Fibroblast of mammary gland (primary cell): ENCODE measurements around the gene LYRM7.
"Not testable (repeated sequence)": the region's sequence is repeated elsewhere in the genome, so short reads cannot be mapped to it uniquely, and the experiment has no call there.

Source experiments
- DNase-seq: peaks from one replicate; pipeline ENCODE4 v3.0.0-alpha.2; 2010; ENCODE audit warnings: low read depth
- H3K4me3 ChIP-seq: 2 replicates; pipeline ENCODE4 v1.5.1; 2011; ENCODE audit warnings: low read depth, mild to moderate bottlenecking, low read length, moderate library complexity; ENCODE audit not compliant: control insufficient read depth
- TF ChIP-seq, protein P1 (sequence below): conservative IDR thresholded peaks from 2 replicates; pipeline ENCODE4 v1.5.1; 2011; ENCODE audit warnings: low read depth, low read length, inconsistent platforms; ENCODE audit not compliant: control insufficient read depth, insufficient read depth

Gene LYRM7

DNA sequence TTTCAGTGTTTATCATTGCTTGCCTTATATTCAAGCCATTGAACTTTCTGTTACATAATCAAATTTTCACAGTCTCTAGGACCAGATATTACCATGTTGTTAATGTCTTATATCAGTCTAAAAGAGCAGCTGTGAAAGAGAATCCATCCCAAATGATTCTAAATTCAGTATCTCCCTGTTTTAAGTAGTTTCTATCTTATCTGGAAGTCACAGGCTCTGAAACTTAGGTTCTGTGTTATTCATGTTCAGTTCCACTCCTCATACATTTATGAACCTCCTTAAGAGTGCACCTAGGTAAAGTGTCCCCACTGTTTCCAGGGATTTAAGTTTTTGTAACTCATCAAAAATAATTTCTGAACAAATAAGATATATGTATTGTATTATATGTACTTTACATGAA lies 9.7 kb downstream of the LYRM7 start:
- H3K4me3 ChIP-seq: no peak overlapping the region
- no peak for DNase-seq
- TF ChIP-seq, protein P1, sequence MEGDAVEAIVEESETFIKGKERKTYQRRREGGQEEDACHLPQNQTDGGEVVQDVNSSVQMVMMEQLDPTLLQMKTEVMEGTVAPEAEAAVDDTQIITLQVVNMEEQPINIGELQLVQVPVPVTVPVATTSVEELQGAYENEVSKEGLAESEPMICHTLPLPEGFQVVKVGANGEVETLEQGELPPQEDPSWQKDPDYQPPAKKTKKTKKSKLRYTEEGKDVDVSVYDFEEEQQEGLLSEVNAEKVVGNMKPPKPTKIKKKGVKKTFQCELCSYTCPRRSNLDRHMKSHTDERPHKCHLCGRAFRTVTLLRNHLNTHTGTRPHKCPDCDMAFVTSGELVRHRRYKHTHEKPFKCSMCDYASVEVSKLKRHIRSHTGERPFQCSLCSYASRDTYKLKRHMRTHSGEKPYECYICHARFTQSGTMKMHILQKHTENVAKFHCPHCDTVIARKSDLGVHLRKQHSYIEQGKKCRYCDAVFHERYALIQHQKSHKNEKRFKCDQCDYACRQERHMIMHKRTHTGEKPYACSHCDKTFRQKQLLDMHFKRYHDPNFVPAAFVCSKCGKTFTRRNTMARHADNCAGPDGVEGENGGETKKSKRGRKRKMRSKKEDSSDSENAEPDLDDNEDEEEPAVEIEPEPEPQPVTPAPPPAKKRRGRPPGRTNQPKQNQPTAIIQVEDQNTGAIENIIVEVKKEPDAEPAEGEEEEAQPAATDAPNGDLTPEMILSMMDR: no peak

DNA sequence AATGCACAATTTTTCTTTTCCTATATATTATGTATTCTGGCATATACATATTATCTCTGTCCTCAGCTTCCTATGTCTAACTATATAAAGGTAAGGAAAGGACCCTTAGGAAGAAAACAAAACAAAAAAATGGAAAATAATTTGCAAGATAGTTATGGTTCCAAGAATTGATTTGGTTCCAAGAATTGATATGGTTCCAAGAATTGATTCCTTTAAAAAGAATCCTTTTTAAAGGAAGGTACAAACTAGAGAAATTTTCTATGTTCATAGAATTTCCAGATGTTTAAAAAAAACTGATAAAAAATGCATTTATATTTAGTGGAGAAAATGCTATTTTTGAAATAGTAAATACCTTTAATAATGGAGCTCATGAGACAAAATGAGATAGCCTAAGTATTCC lies 12.1 kb downstream of the LYRM7 start:
- DNase-seq: no peak
- TF ChIP-seq, protein P1: no peak
- no peak overlapping the region for H3K4me3 ChIP-seq

DNA sequence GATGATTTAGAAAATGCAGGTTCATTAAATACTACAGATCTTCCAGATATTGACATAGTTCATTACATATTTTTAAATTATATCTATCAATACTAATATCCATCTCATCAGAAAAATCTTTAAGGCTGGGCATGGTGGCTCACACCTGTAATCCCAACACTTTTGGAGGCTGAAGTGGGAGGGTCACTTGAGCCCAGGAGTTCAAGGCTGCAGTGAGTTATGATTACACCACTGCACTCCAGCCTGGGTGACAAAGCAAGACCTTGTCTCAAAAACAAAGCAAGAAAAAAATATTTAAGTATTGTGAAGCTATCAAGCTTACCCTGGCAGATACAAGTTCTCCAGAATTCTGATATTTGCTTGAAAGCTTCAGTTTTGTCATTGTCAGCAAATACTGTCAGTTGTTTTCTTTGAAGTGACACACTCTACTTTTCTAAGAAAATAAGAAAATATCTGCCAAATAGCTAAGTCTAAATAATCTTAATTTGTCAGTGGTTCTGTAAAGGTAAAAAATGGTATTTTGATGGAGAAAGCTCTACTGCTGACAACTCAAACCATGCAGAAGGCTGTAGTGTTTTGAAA lies 14.9 kb downstream of the LYRM7 start:
- TF ChIP-seq, protein P1: no peak
- DNase-seq: no peak

DNA sequence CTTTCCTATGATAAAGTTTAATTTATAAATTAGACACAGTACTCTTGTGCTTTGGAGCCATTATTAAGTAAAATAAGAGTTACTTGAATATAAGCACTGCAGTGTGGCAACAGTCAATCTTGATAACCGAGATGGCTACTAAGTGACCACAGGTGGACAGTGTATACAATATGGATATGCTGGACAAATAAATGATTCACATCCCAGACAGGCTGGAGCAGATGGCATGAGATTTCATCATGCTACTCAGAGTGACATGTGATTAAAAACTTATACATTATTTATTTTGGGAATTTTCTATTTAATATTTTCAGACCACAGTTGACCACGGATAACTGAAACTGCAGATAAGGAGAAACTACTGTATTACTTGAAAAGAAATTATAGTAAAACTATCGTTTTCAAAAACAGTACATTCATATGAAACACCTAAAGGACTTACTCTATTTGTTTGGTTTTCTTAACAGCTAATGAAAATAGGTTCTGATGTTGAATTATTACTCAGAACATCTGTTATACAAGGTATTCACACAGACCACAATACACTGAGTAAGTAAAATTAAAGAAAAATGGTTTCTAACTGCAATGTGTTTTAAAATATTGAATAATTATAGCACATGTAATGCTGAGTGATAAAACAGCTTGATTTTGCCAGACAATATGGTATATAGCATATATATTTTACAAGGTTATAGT lies 16.0 kb downstream of the LYRM7 start:
- TF ChIP-seq, protein P1: no peak
- no peak overlapping the region for H3K4me3 ChIP-seq
- DNase-seq: peak; percentile 25

More for the DNA sequence above, 14.9 kb downstream of the LYRM7 start:
- no peak overlapping the region for H3K4me3 ChIP-seq

DNA sequence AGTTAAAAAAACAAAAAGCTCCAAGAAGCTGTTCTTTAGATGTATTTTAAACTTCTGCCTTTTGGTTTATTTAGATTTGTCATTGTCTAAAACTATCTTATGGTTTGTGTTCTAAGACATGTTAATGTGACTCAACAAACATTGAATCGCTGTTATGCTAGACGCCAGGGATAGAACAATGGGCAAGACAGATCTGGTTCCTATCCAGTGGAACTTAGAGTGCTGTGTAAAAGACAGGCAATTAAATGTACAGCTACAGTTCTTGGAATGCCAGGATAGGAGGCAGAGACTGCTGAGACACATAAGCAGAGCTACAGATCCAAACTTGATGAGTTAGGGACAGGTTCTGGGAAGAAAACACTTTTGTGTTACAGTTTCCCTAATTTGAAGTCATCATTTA lies 22.4 kb downstream of the LYRM7 start:
- DNase-seq: peak; percentile 12
- TF ChIP-seq, protein P1: no peak
- no peak overlapping the region for H3K4me3 ChIP-seq

DNA sequence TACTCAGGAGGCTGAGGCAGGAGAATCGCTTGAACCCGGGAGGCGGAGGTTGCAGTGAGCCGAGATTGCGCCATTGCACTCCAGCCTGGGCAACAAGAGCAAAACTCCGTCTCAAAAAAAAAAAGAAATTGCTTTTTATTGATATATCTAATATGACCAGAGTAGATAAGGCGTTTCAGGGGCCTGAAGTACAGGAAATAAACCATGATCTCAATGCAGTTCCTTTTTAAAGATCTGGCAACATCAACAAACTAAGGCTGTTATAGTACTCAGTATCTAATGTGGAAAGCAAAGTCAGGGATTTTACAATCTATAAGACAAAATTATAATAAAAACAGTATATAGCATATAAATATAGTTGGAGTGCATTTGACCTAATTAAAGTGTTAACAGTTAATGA lies 23.2 kb downstream of the LYRM7 start:
- not testable (repeated sequence) for H3K4me3 ChIP-seq, DNase-seq

DNA sequence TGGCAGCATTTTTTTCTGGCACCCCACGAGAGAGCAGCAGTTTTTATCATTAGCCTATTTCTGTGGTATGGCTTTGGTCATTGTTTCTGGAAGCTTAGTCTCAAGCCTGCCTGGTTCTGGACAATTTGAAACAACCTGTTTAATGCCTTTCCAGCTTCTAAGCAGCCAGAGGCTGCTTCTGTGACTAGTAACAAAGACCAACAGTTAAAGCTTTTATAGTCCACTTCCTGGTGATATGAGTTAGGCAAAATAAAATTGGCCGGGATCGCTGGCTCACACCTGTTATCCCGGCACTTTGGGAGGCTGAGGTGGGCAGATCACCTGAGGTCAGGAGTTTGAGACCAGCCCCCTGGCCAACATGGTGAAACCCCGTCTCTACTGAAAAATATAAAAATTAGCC lies 24.0 kb downstream of the LYRM7 start:
- no peak for DNase-seq
- no peak overlapping the region for H3K4me3 ChIP-seq
- TF ChIP-seq, protein P1: no peak
